Peyer's patch (tissue), 4 donors: Measurements from ENCODE around the gene ZNF804B. TPM values are rescaled to one million over a fixed set of nuclear protein-coding genes. Genes with fewer than 3 reads are reported as not detected.

Experiments
- DNase-seq, 3 donors: peaks; one replicate each; pipeline ENCODE4 v3.0.0-alpha.2; 2017 to 2019
- H3K27ac ChIP-seq, 4 donors: fragments of 200-600 bp; sonication (generic); one replicate each; pipeline ENCODE4 v1.5.1; 2016 to 2019
- H3K27me3 ChIP-seq, 2 donors: fragments of 200-600 bp; sonication (generic); one replicate each; pipeline ENCODE4 v1.5.1; 2019
- H3K36me3 ChIP-seq, 3 donors: fragments of 200-600 bp; sonication (generic); one replicate each; pipeline ENCODE4 v1.5.1; 2016 to 2019
- H3K4me1 ChIP-seq, 4 donors: fragments of 200-600 bp; sonication (generic); one replicate each; pipeline ENCODE4 v1.5.1; 2016 to 2019
- H3K4me3 ChIP-seq, 4 donors: fragments of 200-600 bp; sonication (generic); 1 replicate in 3 of 4; 2 replicates in 1 of 4; pipeline ENCODE4 v1.5.1; 2016 to 2019; ENCODE audit warnings: mild to moderate bottlenecking in 1 of 4
- H3K9me3 ChIP-seq, 4 donors: fragments of 200-600 bp; sonication (generic); one replicate each; pipeline ENCODE4 v1.5.1; 2016 to 2019; ENCODE audit warnings: mild to moderate bottlenecking in 1 of 4
- POLR2A ChIP-seq, 2 donors: fragments of 450-650 bp; IDR thresholded peaks; one replicate each; pipeline ENCODE4 v1.5.1; 2017; ENCODE audit warnings: antibody characterized with exemption in 2 of 2, mild to moderate bottlenecking in 2 of 2, moderate library complexity in 2 of 2
- total RNA-seq, 4 donors: library from RNA; depleted of rRNA; stranded (reverse); fragments of >200 nt; gene quantifications; one replicate each; pipeline ENCODE4 v1.1.0, GENCODE V29; 2016
- TF ChIP-seq, protein P1 (sequence below), 6 experiments: fragments of 450-650 bp in 4 of 6; fragments of 200-600 bp in 2 of 6; sonication (generic) in 1 of 6; IDR thresholded peaks; one replicate each; pipeline ENCODE4 v1.5.1; 2017 to 2019; ENCODE audit warnings: antibody characterized with exemption in 6 of 6, mild to moderate bottlenecking in 3 of 6, moderate library complexity in 1 of 6

The ZNF804B gene
- total RNA-seq, 4 donors from 2014 or later, result not detected

DNA sequence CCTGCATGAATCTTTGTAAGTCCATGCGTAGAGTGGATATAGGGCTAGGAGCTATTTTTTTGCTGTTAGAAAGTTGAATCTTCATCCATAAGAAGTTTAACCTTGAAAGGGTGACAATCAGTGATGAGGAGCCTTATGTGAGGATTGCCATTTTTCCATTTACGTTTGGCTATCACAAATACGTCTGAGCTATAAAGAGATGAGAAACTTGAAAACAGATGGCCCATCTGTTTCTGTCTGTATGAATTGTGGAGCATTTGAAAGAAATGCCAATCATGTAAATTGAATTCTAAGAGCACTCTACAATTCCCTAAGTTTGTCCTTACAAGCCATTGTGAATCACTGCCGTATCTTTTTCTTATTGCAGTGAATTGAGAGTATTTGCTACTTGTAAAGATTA, 205.9 kb downstream of the ZNF804B start:
- no peaks in the 10 kb centered on the region for H3K9me3 ChIP-seq
- H3K36me3 ChIP-seq, result no peaks in the 10 kb centered on the region
- no peak overlapping the region for H3K4me3 ChIP-seq
- H3K27me3 ChIP-seq, result no peaks in the 10 kb centered on the region
- TF ChIP-seq POLR2A (IDR thresholded peaks at IDR 0.05), result no peak
- TF ChIP-seq, protein P1, sequence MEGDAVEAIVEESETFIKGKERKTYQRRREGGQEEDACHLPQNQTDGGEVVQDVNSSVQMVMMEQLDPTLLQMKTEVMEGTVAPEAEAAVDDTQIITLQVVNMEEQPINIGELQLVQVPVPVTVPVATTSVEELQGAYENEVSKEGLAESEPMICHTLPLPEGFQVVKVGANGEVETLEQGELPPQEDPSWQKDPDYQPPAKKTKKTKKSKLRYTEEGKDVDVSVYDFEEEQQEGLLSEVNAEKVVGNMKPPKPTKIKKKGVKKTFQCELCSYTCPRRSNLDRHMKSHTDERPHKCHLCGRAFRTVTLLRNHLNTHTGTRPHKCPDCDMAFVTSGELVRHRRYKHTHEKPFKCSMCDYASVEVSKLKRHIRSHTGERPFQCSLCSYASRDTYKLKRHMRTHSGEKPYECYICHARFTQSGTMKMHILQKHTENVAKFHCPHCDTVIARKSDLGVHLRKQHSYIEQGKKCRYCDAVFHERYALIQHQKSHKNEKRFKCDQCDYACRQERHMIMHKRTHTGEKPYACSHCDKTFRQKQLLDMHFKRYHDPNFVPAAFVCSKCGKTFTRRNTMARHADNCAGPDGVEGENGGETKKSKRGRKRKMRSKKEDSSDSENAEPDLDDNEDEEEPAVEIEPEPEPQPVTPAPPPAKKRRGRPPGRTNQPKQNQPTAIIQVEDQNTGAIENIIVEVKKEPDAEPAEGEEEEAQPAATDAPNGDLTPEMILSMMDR (IDR thresholded peaks at IDR 0.05), result no peak
- no peak overlapping the region for H3K27ac ChIP-seq
- H3K4me1 ChIP-seq, result no peaks in the 10 kb centered on the region
- DNase-seq, result no peak

DNA sequence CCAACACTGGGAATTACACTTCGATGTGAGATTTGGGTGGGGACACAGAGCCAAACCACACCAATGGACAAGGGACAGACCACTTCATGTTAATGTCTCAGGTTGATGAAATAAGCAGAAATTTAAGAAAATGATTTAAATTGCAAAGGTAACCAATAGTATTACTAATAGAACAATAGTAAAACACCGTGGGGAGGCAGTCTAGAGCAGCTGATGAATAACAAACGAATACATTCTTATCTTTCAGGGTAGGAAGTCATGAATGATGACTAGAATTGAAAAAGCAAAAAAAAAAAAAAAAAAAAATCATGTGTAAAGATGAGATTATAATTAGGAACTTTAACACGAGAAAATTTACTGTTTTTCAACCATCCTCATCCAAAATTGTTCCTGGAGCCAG, 207.9 kb downstream of the ZNF804B start:
- Histone ChIP-seq H3K4me1 (no peaks in the 10 kb centered on the region), H3K27ac (no peak overlapping the region), H3K9me3 (no peaks in the 10 kb centered on the region), H3K27me3 (no peaks in the 10 kb centered on the region), H3K36me3 (no peaks in the 10 kb centered on the region), H3K4me3 (no peak overlapping the region)
- DNase-seq, result no peak
- TF ChIP-seq, protein P1 (IDR thresholded peaks at IDR 0.05), result no peak
- TF ChIP-seq POLR2A (IDR thresholded peaks at IDR 0.05), result no peak

DNA sequence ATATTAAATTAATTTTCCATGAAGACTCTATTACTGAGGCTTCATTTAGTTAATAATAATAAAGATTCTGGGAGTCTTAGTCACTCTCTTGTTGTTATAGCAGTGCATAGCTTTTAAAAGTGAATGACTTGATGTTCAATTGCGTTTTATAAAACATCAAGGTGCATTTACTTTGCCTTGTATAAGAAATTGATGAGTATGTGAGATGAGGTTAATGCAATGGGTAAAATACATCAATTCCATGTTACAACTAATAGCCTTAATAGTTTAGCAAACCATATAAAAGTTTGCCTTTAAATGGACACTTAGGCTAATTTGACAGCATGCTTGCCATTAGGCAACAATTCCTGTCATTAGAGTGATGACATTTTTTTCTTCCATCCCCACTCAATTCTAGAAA, 209.7 kb downstream of the ZNF804B start:
- no peak for TF ChIP-seq POLR2A (IDR thresholded peaks at IDR 0.05)
- TF ChIP-seq, protein P1 (IDR thresholded peaks at IDR 0.05), result no peak
- Histone ChIP-seq H3K4me3 (no peak overlapping the region), H3K27ac (no peak overlapping the region), H3K9me3 (no peaks in the 10 kb centered on the region), H3K4me1 (no peaks in the 10 kb centered on the region), H3K36me3 (no peaks in the 10 kb centered on the region), H3K27me3 (no peaks in the 10 kb centered on the region)
- no peak for DNase-seq

DNA sequence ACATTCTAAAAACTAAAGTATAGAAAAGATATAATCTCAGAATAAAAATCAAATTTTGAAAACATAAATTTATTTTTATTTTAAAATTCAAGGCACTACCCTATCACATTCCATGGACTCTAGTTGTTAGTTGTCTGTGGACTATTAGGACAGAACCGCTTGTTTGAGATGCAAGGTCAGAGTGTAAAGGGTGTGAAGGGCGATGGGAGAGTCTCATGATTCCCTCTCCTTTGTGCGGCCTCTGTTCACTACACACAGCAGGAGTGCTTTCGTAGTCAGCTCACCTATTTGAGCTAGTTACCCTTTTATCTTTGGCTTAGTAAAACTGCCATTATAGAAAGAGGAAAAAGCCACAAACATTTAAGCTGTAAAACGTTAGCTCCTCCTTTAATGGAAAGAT, 225.8 kb downstream of the ZNF804B start:
- Histone ChIP-seq H3K36me3 (no peaks in the 10 kb centered on the region), H3K9me3 (no peaks in the 10 kb centered on the region), H3K27ac (no peak overlapping the region), H3K4me1 (no peaks in the 10 kb centered on the region), H3K27me3 (no peaks in the 10 kb centered on the region), H3K4me3 (no peak overlapping the region)
- DNase-seq, result no peak
- TF ChIP-seq, protein P1 (IDR thresholded peaks at IDR 0.05), result no peak
- TF ChIP-seq POLR2A (IDR thresholded peaks at IDR 0.05), result no peak

DNA sequence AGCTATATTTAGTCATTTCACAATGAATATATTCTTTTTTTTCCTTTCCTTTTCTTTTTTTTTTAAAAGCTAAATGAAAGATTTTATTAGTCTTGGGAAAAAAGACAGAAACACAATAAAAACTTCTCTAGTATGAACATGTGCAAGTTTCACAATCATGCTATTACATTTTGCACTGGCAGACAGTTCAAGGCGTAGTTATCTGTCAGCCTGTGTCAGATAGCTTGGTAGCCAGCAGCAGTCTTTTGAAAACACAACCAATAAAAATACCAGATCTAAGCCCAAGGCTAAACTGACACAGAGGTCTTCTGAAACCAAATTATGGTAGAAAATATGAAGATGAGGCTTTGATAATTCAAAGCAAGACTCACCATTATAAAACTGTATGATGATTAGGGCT, 241.8 kb downstream of the ZNF804B start:
- Histone ChIP-seq H3K36me3 (no peaks in the 10 kb centered on the region), H3K4me3 (no peak overlapping the region), H3K27ac (no peak overlapping the region), H3K9me3 (no peaks in the 10 kb centered on the region), H3K27me3 (no peaks in the 10 kb centered on the region), H3K4me1 (no peaks in the 10 kb centered on the region)
- no peak for TF ChIP-seq POLR2A (IDR thresholded peaks at IDR 0.05)
- TF ChIP-seq, protein P1 (IDR thresholded peaks at IDR 0.05), result no peak
- no peak for DNase-seq
